Stomach smooth muscle (tissue), 2 donors: Measurements from ENCODE around the gene SEMA3E.
"Not testable (repeated sequence)": the region's sequence is repeated elsewhere in the genome, so short reads cannot be mapped to it uniquely, and the experiment has no call there.

Source experiments
- H3K27ac ChIP-seq: one replicate; pipeline ENCODE4 v1.7.0; 2013; ENCODE audit warnings: mild to moderate bottlenecking, low read length, inconsistent platforms
- H3K27me3 ChIP-seq, 2 donors: one replicate each; pipeline ENCODE4 v1.7.0; 2013; ENCODE audit warnings: low read length in 2 of 2; ENCODE audit not compliant: insufficient read depth in 2 of 2, control insufficient read depth in 1 of 2
- H3K36me3 ChIP-seq, 2 donors: one replicate each; pipeline ENCODE4 v1.7.0; 2013; ENCODE audit warnings: low read length in 2 of 2; ENCODE audit not compliant: control insufficient read depth in 2 of 2, insufficient read depth in 2 of 2
- H3K4me1 ChIP-seq: one replicate; pipeline ENCODE4 v1.7.0; 2013; ENCODE audit warnings: low read length; ENCODE audit not compliant: control insufficient read depth, insufficient read depth
- H3K4me3 ChIP-seq, 2 donors: one replicate each; pipeline ENCODE4 v1.7.0; 2013; ENCODE audit warnings: low read length in 2 of 2
- H3K9ac ChIP-seq, 2 donors: one replicate each; pipeline ENCODE4 v1.7.0; 2013; ENCODE audit warnings: low read length in 2 of 2, mild to moderate bottlenecking in 1 of 2
- H3K9me3 ChIP-seq, 2 donors: one replicate each; pipeline ENCODE4 v1.7.0; 2013; ENCODE audit warnings: low read length in 2 of 2; ENCODE audit not compliant: control insufficient read depth in 2 of 2
- donor health status: healthy.
- donor health status: Pancreatic carcinoma.

The SEMA3E gene

DNA sequence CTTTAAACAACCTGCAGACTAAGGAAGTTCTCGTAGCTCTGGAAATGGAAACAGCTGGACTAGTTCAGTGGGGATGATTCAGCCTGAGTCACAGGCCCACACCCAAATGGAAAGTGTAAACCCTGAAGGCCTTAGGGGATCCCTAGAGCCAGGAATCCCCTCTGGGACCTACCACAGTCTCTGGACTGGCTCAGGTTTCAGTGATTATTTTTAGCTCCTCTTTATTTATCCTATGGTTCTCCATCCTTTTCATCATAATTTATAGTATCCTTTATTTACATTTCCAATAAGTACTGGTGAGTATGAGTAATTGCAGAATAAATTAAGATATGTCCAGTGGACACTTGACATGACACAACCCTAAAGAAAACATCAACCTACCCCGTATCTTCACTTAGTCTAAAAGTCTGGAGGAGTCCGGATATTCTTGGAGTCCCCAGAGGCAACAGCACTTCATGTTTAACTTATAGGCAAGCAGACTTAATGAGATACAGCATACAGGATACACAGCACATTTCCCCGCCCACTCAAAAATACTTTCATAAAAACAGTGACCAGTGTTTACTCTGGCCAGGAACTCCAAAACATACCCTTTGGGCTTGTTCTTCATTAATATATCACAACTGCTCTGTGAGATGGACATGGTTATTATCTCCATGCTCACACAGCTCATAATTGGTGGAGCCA lies 28.4 kb upstream of the SEMA3E start:
- Histone ChIP-seq H3K9me3 (no peaks in the 10 kb centered on the region), H3K27me3 (no peaks in the 10 kb centered on the region), H3K4me1 (no peaks in the 10 kb centered on the region), H3K9ac (no peak overlapping the region), H3K4me3 (no peak overlapping the region), H3K27ac (no peak overlapping the region), H3K36me3 (no peaks in the 10 kb centered on the region)

DNA sequence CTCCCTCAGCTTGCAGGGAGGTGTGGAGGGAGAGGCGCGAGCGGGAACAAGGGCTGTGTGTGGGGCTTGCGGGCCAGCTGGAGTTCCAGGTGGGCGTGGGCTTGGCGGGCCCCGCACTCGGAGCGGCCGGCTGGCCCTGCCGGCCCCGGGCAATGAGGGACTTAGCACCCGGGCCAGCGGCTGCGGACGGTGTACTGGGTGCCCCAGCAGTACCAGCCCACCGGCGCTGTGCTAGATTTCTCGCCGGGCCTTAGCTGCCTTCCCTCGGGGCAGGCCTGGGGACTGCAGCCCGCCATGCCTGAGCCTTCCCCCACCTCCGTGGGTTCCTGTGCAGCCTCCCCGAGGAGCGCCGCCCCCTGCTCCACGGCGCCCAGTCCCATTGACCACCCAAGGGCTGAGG lies 24.4 kb upstream of the SEMA3E start:
- not testable (repeated sequence) for H3K9ac ChIP-seq, H3K9me3 ChIP-seq, H3K27me3 ChIP-seq, H3K36me3 ChIP-seq, H3K4me1 ChIP-seq, H3K4me3 ChIP-seq, H3K27ac ChIP-seq

DNA sequence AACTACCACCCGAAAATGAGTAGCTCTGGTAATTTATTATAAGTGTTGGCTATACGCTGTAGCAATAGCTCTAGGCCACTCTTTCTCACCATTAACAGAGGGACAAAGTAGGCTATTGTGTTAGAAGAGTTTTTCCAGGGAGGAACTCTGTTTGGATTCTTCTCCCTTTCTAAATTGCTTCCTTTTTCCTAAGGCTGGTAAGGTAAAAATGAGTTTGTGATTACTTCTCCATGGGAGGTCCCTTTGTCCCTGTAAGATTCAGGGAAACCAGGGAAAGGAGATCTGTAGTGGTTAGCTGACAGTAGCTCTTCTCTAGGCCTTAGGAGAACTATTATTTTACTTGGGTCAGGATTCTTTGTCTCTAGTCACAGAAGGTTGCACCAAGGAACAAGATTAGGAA lies 23.2 kb upstream of the SEMA3E start:
- no peaks in the 10 kb centered on the region for H3K9me3 ChIP-seq
- no peaks in the 10 kb centered on the region for H3K4me1 ChIP-seq
- H3K27me3 ChIP-seq: no peaks in the 10 kb centered on the region
- no peak overlapping the region for H3K4me3 ChIP-seq
- H3K9ac ChIP-seq: no peak overlapping the region
- H3K36me3 ChIP-seq: no peaks in the 10 kb centered on the region
- H3K27ac ChIP-seq: no peak overlapping the region

GRCh38 chr7:83663131-83663530 lies 14.2 kb upstream of the SEMA3E start:
- no peaks in the 10 kb centered on the region for H3K27me3 ChIP-seq
- no peak overlapping the region for H3K27ac ChIP-seq
- H3K4me3 ChIP-seq: no peak overlapping the region
- H3K9me3 ChIP-seq: no peaks in the 10 kb centered on the region
- no peak overlapping the region for H3K9ac ChIP-seq
- H3K36me3 ChIP-seq: no peaks in the 10 kb centered on the region
- no peaks in the 10 kb centered on the region for H3K4me1 ChIP-seq

DNA sequence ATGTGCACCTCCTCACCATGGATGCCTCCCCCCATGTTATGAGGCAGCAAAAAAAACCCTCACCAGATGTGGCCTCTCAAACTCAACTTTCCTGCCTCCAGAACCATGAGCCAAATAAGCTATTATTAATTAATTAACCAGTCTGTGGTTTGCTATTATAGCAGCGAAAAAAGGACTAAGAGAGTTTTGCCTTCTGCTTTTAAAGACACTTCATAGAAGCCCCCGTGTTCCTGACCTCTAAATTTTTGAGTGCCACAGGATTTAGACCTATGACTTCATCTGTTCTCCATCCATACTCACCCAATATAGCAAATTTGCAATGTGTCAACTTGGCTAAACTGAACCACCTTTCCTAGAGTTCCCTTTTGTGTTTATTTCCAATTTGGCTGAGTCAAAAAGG lies 9.2 kb upstream of the SEMA3E start:
- Histone ChIP-seq H3K27me3 (no peaks in the 10 kb centered on the region), H3K9ac (no peak overlapping the region), H3K9me3 (no peaks in the 10 kb centered on the region), H3K27ac (no peak overlapping the region), H3K4me3 (no peak overlapping the region), H3K36me3 (no peaks in the 10 kb centered on the region), H3K4me1 (no peaks in the 10 kb centered on the region)

- no peaks in the 10 kb centered on the region for H3K4me1 ChIP-seq
- H3K27me3 ChIP-seq: no peaks in the 10 kb centered on the region
- no peaks in the 10 kb centered on the region for H3K36me3 ChIP-seq
- no peak overlapping the region for H3K4me3 ChIP-seq
- H3K27ac ChIP-seq: no peak overlapping the region
- no peaks in the 10 kb centered on the region for H3K9me3 ChIP-seq
- H3K9ac ChIP-seq: no peak overlapping the region
Observed at GRCh38 chr7:83655951-83656556, 7.1 kb upstream of the SEMA3E start.

DNA sequence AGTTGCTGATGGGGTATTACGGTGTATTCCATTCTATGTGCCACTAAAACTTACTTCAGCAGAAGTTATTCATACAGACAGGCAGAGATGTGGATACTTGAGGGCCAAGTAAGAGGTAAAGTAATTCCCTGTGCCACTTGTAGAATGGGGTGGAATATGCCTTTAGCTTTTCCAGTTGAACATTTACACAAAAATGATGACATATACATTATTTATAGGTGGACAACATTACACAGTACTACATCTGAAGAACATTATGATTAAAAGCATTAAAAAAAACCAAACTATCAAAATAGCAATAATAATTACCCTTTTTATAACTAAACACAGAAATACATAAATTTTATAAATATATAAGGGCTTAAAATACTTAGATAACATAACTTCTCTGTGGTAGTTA lies 3.5 kb upstream of the SEMA3E start:
- Histone ChIP-seq H3K9ac (no peak overlapping the region), H3K27me3 (no peaks in the 10 kb centered on the region), H3K36me3 (no peaks in the 10 kb centered on the region), H3K4me1 (no peaks in the 10 kb centered on the region), H3K4me3 (no peak overlapping the region), H3K9me3 (no peaks in the 10 kb centered on the region), H3K27ac (no peak overlapping the region)

- no peak overlapping the region for H3K27ac ChIP-seq
- no peaks in the 10 kb centered on the region for H3K4me1 ChIP-seq
- no peaks in the 10 kb centered on the region for H3K36me3 ChIP-seq
- H3K27me3 ChIP-seq: no peaks in the 10 kb centered on the region
- no peak overlapping the region for H3K9ac ChIP-seq
- no peak overlapping the region for H3K4me3 ChIP-seq
- H3K9me3 ChIP-seq: no peaks in the 10 kb centered on the region
Observed at GRCh38 chr7:83649701-83650100, 762 bp upstream of the SEMA3E start.

- H3K27ac ChIP-seq: no peak overlapping the region
Observed at GRCh38 chr7:83646027-83646426, 2.9 kb downstream of the SEMA3E start.

DNA sequence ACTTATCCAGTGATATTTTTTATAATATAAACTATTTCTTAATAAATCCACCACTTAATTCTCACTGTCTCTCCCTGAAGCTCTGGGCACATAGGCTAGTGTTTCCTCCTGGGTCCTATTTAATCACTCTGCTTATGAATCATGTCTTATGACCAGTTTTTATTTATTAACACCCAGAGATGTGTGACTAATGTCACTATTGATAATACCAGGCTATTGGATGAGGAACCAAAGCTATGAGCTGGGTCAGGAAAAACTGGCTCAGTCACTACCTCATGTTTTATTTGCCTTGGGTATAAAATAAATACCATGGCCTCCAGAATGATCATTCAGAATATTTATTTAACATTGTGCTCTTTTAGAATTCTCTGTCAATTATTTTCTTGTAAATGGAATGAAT lies 5.2 kb downstream of the SEMA3E start:
- no peak overlapping the region for H3K27ac ChIP-seq
- H3K4me1 ChIP-seq: no peaks in the 10 kb centered on the region
- no peaks in the 10 kb centered on the region for H3K36me3 ChIP-seq
- no peaks in the 10 kb centered on the region for H3K9me3 ChIP-seq
- H3K27me3 ChIP-seq: no peaks in the 10 kb centered on the region
- H3K4me3 ChIP-seq: no peak overlapping the region
- no peak overlapping the region for H3K9ac ChIP-seq

More at GRCh38 chr7:83646027-83646426, 2.9 kb downstream of the SEMA3E start:
- Histone ChIP-seq H3K9ac (no peak overlapping the region), H3K4me3 (no peak overlapping the region), H3K27me3 (no peaks in the 10 kb centered on the region), H3K9me3 (no peaks in the 10 kb centered on the region), H3K36me3 (no peaks in the 10 kb centered on the region), H3K4me1 (no peaks in the 10 kb centered on the region)

DNA sequence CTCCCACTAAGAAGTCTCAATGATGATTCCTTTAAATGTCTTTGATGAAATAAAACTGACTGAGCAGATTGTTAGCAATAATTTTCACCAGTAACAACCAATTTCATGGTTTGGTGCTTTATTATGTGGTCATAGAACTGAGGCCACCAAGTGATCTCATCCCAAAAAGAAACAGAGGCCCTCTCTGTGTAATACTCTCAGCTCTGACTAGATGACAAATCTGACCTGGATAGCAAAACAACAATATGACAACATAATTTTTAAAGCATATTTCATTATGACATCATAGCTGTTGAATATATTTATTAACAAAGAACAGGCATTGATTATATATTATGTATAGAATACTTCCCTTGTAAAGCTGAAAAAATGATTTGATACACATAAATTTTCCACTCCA lies 5.9 kb downstream of the SEMA3E start:
- Histone ChIP-seq H3K36me3 (no peaks in the 10 kb centered on the region), H3K27ac (no peak overlapping the region), H3K4me1 (no peaks in the 10 kb centered on the region), H3K4me3 (no peak overlapping the region), H3K9ac (no peak overlapping the region), H3K9me3 (no peaks in the 10 kb centered on the region), H3K27me3 (no peaks in the 10 kb centered on the region)
